C4-2B (cell line): ENCODE results near the gene GFRA1.

Source experiments
- H3K27ac ChIP-seq: fragments of 450-650 bp; 2 replicates; pipeline ENCODE4 v1.5.1; 2017
- CTCF ChIP-seq: fragments of 450-650 bp; conservative IDR thresholded peaks from 2 replicates; pipeline ENCODE4 v1.5.1; 2017; ENCODE audit warnings: mild to moderate bottlenecking
- ZFX ChIP-seq: fragments of 450-650 bp; IDR thresholded peaks from 2 replicates; pipeline ENCODE4 v1.6.1; 2017

GFRA1 gene

GRCh38 chr10:116245156-116245555 is 27.9 kb downstream of the GFRA1 start:
- TF ChIP-seq ZFX = no peak
- no peak for TF ChIP-seq CTCF
- H3K27ac ChIP-seq = no peak overlapping the region

DNA sequence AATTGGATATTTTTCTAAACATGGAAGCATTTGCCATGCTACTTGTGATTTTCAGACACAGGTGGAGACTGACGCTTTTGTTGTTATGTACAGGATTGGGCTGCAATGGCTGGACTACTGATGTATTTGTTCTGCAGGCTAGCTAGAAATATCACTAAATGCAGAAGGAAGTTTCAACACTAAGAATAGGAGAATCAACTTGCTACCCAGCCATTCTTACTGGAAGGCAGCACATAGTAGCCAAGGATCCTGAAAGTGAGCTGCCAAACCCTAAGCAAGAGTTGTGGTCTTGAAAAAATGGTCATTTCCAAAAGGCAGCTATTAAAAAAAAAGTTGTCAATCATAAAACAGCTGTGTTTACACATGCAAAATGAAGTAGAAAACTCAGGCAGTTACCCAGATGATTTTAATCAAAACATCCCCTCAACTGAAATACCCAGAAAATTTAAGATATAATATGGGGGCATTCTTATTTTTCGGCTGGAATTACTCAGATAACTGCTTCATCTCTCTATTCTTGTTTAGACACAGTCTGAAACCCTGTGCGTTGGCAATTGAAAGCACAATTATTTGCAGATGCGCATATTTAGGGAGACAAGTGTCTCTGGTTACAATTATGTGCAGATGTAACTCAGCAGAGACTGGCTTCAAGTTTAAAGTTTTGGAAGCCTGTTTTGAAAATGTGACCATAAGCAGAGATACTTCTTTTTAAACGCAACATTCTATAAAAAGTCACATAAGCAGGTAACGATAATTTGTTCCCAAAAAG is 31.2 kb downstream of the GFRA1 start:
- TF ChIP-seq CTCF (no peak), ZFX (no peak)

GRCh38 chr10:116241085-116241484 is 31.9 kb downstream of the GFRA1 start:
- no peak overlapping the region for H3K27ac ChIP-seq
- TF ChIP-seq CTCF = no peak
- TF ChIP-seq ZFX = no peak

More for the DNA sequence above, 31.2 kb downstream of the GFRA1 start:
- H3K27ac ChIP-seq = no peak overlapping the region

DNA sequence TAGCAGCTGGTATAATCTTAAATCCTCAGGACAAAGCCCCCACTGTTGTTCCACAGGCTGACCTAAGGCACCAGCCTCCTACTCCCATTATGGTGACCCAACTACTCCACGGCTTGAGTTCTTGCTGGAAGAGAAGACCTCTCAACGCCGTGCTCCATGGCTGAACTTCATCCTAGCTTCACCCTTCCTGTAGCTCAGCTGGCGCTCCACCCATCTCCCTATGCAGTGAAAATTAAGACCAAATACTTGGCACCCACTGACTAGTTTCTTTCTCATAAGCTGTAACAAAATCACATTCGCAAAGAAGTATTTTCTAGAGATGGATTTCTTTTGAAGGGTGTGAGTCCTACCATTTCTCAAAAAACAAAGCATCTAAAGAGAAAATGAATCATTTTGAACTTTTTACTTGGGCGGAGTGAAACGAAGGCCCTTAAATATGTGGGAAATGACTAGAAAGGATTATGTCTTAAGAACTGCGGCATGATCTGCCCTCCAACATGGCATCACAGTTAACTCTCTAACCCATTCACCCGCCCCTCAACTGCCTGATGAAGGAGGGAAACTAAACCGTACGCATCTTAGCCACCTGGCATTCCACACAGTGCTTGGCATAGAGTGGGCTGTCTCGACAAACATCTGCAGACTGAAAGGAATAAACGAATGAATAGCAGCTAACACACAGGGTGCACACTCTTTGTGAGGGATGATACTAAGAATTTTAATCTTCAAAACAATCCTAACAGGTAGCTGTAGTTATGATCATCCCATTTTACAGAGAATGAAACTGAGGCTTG is 32.7 kb downstream of the GFRA1 start:
- TF ChIP-seq CTCF (no peak), ZFX (no peak)
- no peak overlapping the region for H3K27ac ChIP-seq

DNA sequence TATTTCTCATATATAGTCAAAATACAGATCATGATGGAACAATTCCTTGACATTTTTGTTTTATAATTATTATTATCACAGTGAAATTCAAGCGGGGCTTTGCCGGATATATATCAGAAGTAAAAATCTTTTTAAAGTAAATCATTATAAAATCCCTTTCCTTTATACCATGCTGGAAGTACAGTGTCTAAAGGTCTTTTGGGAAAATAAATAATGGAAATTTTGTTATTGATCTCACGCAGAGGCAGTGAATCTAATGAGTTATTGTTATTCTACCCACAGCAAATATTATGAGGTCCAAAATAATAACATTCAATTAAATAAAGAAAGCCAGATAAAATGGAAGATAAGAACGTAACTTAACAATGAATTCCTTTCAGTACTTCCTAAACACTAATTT is 33.8 kb downstream of the GFRA1 start:
- TF ChIP-seq CTCF = no peak
- no peak for TF ChIP-seq ZFX
- H3K27ac ChIP-seq = no peak overlapping the region

DNA sequence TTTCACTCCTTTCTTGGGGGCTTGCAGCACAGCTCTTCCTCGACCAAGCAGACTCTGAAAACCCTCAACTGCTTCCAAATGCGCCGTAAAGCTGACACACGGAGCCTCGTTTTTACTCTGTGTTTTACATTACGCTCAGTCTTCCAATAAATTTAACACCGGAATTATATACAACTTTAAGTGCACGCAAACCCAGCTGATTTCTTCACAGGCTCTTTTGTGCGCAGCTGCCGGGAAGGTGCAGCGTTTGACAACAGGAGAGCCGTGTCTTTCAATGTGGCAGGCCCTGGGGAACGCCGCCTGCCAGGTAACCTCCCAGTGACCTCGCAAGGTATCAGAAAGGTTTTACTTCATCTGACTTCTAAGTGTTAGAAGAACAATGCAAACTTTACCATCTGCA is 35.0 kb downstream of the GFRA1 start:
- TF ChIP-seq ZFX (no peak), CTCF (no peak)
- H3K27ac ChIP-seq = no peak overlapping the region

DNA sequence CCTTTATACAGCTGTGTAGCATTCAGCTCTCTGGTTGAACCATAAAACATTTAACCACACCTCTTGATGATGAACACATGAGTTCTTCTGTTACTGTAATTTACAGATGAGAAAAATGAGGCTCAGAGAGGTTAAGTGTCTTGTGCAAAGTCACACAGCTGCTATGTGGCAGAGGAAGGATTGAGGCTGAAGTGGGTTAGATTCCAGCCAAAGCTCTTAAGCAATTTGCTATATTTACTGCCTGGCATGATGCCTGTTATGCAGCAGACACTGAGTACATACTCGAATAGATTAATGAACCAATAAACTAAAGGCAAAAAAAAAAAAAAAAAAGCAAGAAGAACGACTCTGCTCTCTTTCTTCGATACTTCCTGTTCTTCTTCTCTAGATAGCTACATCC is 35.7 kb downstream of the GFRA1 start:
- TF ChIP-seq ZFX = no peak
- TF ChIP-seq CTCF = no peak
- no peak overlapping the region for H3K27ac ChIP-seq
